ENCODE results near the gene SYNE1. TPM values are rescaled to one million over a fixed set of nuclear protein-coding genes. Genes with fewer than 3 reads are reported as not detected.

SYNE1 gene
- total RNA-seq, 1 experiment from 2014 or later, result 3.0 TPM

GRCh38 chr6:152308306-152308705, 328.9 kb downstream of the SYNE1 start:
- H3K18ac ChIP-seq (ENCODE audit: insufficient read length, low read depth, low read length), result no peak overlapping the region
- H3K23me2 ChIP-seq (ENCODE audit: insufficient read length, low read depth, low read length, poor library complexity, severe bottlenecking), result no peaks in the 10 kb centered on the region
- H3K27ac ChIP-seq (ENCODE audit: insufficient read length, low read depth, low read length), result no peak overlapping the region
- H3K27me3 ChIP-seq (ENCODE audit: insufficient read depth, low read length), result no peaks in the 10 kb centered on the region
- no peak overlapping the region for H2BK15ac ChIP-seq (ENCODE audit: low read depth, low read length)
- H3K9ac ChIP-seq (ENCODE audit: extremely low read depth, insufficient read length, low read length), result no peak overlapping the region
- Mint-ChIP-seq H3K27ac (0 out of 7 replicates have a peak overlapping the region, but pooled peaks of 1 of the 3 experiments have one; percentile 70), H3K4me1 (no peaks in the 10 kb centered on the region), H3K4me3 (no peak overlapping the region), H3K36me3 (ENCODE audit: insufficient read depth in 1 of 3, low read depth in 3 of 3) (no peaks in the 10 kb centered on the region), H3K27me3 (ENCODE audit: low read depth) (no peaks in the 10 kb centered on the region; the same call in 1 of the 2 replicates), H3K9me3 (no peaks in the 10 kb centered on the region)
- no peak overlapping the region for H3K23ac ChIP-seq (ENCODE audit: insufficient read length, low read depth, low read length)
- H2BK5ac ChIP-seq (ENCODE audit: insufficient read length, low read length), result no peak overlapping the region
- no peak overlapping the region for H2BK120ac ChIP-seq (ENCODE audit: low read depth, low read length, poor library complexity, severe bottlenecking)
- no peaks in the 10 kb centered on the region for H3K79me1 ChIP-seq (ENCODE audit: insufficient read depth, low read depth, low read length, poor library complexity, severe bottlenecking)
- H3K4me1 ChIP-seq (ENCODE audit: insufficient read depth, low read length), result no peaks in the 10 kb centered on the region
- no peak overlapping the region for H3K4ac ChIP-seq (ENCODE audit: low read depth, low read length)
- no peaks in the 10 kb centered on the region for H3K9me3 ChIP-seq (ENCODE audit: control insufficient read depth, low read depth, low read length)
- H2AK5ac ChIP-seq (ENCODE audit: insufficient read length, low read length), result no peak overlapping the region
- no peak overlapping the region for H3K56ac ChIP-seq (ENCODE audit: insufficient read length, low read depth, low read length)
- H3T11ph ChIP-seq (ENCODE audit: low read length), result no peak overlapping the region
- no peak overlapping the region for H4K5ac ChIP-seq (ENCODE audit: insufficient read length, low read depth, low read length)
- DNase-seq, result no peak
- no peak overlapping the region for H2BK20ac ChIP-seq (ENCODE audit: low read depth, low read length, poor library complexity, severe bottlenecking)
- H4K8ac ChIP-seq (replicated peaks; ENCODE audit: insufficient read length, low read depth, low read length), result no peak overlapping the region
- no peaks in the 10 kb centered on the region for H3K79me2 ChIP-seq (ENCODE audit: insufficient read depth, low read length)
- H4K91ac ChIP-seq (ENCODE audit: insufficient read length, low read depth, low read length), result no peak overlapping the region
- no peak for TF ChIP-seq CTCF (conservative IDR thresholded peaks at IDR 0.05)
- WGBS (ENCODE audit: extremely low coverage, insufficient read length, low lambda C conversion rate), result no CpG with 5 or more reads among the region's 5 CpGs
- no peak overlapping the region for H3K14ac ChIP-seq (ENCODE audit: insufficient read depth, low read length)
- H3K4me2 ChIP-seq (ENCODE audit: insufficient read depth, insufficient read length, low read length), result no peak overlapping the region
- peak overlapping the region; percentile 23 for H2AFZ ChIP-seq (ENCODE audit: low read length)
- no peaks in the 10 kb centered on the region for H4K20me1 ChIP-seq (ENCODE audit: control insufficient read depth, insufficient read depth, insufficient read length)
- no peak overlapping the region for H2BK12ac ChIP-seq (ENCODE audit: insufficient read length, low read depth, low read length)
